Activated CD4-positive, alpha-beta T cell treated with anti-CD3 and anti-CD28 coated beads, Interleukin-2, amount 50 U/mL, for 1 hour (primary cell): Measurements from ENCODE around the gene TECPR1.

Experiments
- DNase-seq: peaks from one replicate; pipeline ENCODE4 v3.0.0-alpha.2; 2020

The TECPR1 gene

GRCh38 chr7:98251601-98252424 lies at the start of gene TECPR1:
TSS of gene TECPR1 (minus strand) at chr7:98252232. CDS start at chr7:98246146, 6,086 bp downstream.
- DNase-seq = peak; percentile 78

- DNase-seq = no peak
Observed at GRCh38 chr7:98300595-98301372, 48.8 kb upstream of the TECPR1 start.

- no peak for DNase-seq
Observed at GRCh38 chr7:98297626-98298286, 45.7 kb upstream of the TECPR1 start.

- no peak for DNase-seq
Observed at GRCh38 chr7:98296833-98297232, 44.8 kb upstream of the TECPR1 start.

- no peak for DNase-seq
Observed at GRCh38 chr7:98295467-98296192, 43.6 kb upstream of the TECPR1 start.

GRCh38 chr7:98294798-98295382 lies 42.9 kb upstream of the TECPR1 start:
- peak; percentile 21 for DNase-seq

GRCh38 chr7:98294326-98294725 lies 42.3 kb upstream of the TECPR1 start:
- DNase-seq = no peak

- DNase-seq = no peak
Observed at GRCh38 chr7:98293746-98294145, 41.7 kb upstream of the TECPR1 start.

GRCh38 chr7:98293265-98293664 lies 41.2 kb upstream of the TECPR1 start:
- DNase-seq = no peak

GRCh38 chr7:98291717-98292116 lies 39.7 kb upstream of the TECPR1 start:
- DNase-seq = no peak

GRCh38 chr7:98289333-98289875 lies 37.4 kb upstream of the TECPR1 start:
- no peak for DNase-seq

GRCh38 chr7:98288064-98288823 lies 36.2 kb upstream of the TECPR1 start:
- DNase-seq = no peak

- no peak for DNase-seq
Observed at GRCh38 chr7:98287486-98287959, 35.5 kb upstream of the TECPR1 start.

GRCh38 chr7:98286701-98287485 lies 34.9 kb upstream of the TECPR1 start:
- no peak for DNase-seq

GRCh38 chr7:98286093-98286539 lies 34.1 kb upstream of the TECPR1 start:
- DNase-seq = no peak

- no peak for DNase-seq
Observed at GRCh38 chr7:98285157-98286092, 33.4 kb upstream of the TECPR1 start.

GRCh38 chr7:98284335-98285036 lies 32.5 kb upstream of the TECPR1 start:
- DNase-seq = no peak

GRCh38 chr7:98283887-98284222 lies 31.8 kb upstream of the TECPR1 start:
- DNase-seq = no peak
